ENCODE data around the gene ESCO1. TPM values are rescaled to one million over a fixed set of nuclear protein-coding genes. Genes with fewer than 3 reads are reported as not detected.
A peak's percentile ranks its signal among the peaks of the same experiment; 100 is the strongest.
"Not testable (repeated sequence)": the region's sequence is repeated elsewhere in the genome, so short reads cannot be mapped to it uniquely, and the experiment has no call there.

ESCO1 gene, protein sequence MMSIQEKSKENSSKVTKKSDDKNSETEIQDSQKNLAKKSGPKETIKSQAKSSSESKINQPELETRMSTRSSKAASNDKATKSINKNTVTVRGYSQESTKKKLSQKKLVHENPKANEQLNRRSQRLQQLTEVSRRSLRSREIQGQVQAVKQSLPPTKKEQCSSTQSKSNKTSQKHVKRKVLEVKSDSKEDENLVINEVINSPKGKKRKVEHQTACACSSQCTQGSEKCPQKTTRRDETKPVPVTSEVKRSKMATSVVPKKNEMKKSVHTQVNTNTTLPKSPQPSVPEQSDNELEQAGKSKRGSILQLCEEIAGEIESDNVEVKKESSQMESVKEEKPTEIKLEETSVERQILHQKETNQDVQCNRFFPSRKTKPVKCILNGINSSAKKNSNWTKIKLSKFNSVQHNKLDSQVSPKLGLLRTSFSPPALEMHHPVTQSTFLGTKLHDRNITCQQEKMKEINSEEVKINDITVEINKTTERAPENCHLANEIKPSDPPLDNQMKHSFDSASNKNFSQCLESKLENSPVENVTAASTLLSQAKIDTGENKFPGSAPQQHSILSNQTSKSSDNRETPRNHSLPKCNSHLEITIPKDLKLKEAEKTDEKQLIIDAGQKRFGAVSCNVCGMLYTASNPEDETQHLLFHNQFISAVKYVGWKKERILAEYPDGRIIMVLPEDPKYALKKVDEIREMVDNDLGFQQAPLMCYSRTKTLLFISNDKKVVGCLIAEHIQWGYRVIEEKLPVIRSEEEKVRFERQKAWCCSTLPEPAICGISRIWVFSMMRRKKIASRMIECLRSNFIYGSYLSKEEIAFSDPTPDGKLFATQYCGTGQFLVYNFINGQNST
- polyA plus RNA-seq (2012; ENCODE audit: missing spikeins) = 13.1 TPM

GRCh38 chr18:21600526-21601410 lies at the start of gene ESCO1:
ESCO1 (minus strand) TSS chr18:21600704; CDS start chr18:21574843, 25,861 bp downstream.
- FAIRE-seq = peak; percentile 98
- TF ChIP-seq POLR2AphosphoS5 (IDR thresholded peaks at IDR 0.05; ENCODE audit: low read depth, low read length) (peak; percentile 89), POLR2A (IDR thresholded peaks at IDR 0.05; ENCODE audit: low read depth, low read length) (peak; percentile 94), TAF1 (IDR thresholded peaks at IDR 0.05; ENCODE audit: borderline replicate concordance, low read depth, low read length) (0 out of 2 replicates have a peak, but pooled peaks have one; percentile 70)
- DNase-seq (ENCODE audit: insufficient read length) = peak; percentile 89

- FAIRE-seq; DNase-seq (ENCODE audit: insufficient read length): not testable (repeated sequence)
Observed at GRCh38 chr18:21640375-21640774, 39.9 kb upstream of the ESCO1 start.

- FAIRE-seq (no peak), DNase-seq (ENCODE audit: insufficient read length) (no peak)
- TF ChIP-seq POLR2A (IDR thresholded peaks at IDR 0.05; ENCODE audit: low read depth, low read length) (no peak), POLR2AphosphoS5 (IDR thresholded peaks at IDR 0.05; ENCODE audit: low read depth, low read length) (no peak), TAF1 (IDR thresholded peaks at IDR 0.05; ENCODE audit: borderline replicate concordance, low read depth, low read length) (no peak)
Observed at GRCh38 chr18:21638822-21639221, 38.3 kb upstream of the ESCO1 start.

DNA sequence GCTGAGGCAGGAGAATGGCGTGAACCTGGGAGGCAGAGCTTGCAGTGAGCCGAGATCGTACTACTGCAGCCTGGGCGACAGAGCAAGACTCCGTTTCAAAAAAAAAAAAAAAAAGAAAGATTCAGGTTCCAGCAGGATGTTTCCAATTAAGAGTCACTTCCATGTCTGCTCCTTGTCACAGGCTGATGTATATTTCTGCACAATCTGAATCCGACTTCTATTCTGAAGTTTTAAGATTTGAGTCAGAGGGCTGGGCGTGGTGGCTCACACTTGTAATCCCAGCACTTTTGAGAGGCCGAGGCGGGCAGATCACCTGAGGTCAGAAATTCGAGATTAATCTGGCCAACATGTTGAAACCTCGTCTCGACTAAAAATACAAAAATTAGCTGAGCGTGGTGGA lies 36.3 kb upstream of the ESCO1 start:
- FAIRE-seq (no peak), DNase-seq (ENCODE audit: insufficient read length) (no peak)
- TF ChIP-seq POLR2A (IDR thresholded peaks at IDR 0.05; ENCODE audit: low read depth, low read length) (no peak), TAF1 (IDR thresholded peaks at IDR 0.05; ENCODE audit: borderline replicate concordance, low read depth, low read length) (no peak), POLR2AphosphoS5 (IDR thresholded peaks at IDR 0.05; ENCODE audit: low read depth, low read length) (no peak)

- DNase-seq (ENCODE audit: insufficient read length) = no peak
- no peak for FAIRE-seq
- TF ChIP-seq POLR2A (IDR thresholded peaks at IDR 0.05; ENCODE audit: low read depth, low read length) = no peak; the same call in 1 of the 2 replicates
- no peak for TF ChIP-seq TAF1 (IDR thresholded peaks at IDR 0.05; ENCODE audit: borderline replicate concordance, low read depth, low read length)
- TF ChIP-seq POLR2AphosphoS5 (IDR thresholded peaks at IDR 0.05; ENCODE audit: low read depth, low read length) = no peak; the same call in 1 of the 2 replicates
Observed at GRCh38 chr18:21634588-21635199, 34.2 kb upstream of the ESCO1 start.

DNA sequence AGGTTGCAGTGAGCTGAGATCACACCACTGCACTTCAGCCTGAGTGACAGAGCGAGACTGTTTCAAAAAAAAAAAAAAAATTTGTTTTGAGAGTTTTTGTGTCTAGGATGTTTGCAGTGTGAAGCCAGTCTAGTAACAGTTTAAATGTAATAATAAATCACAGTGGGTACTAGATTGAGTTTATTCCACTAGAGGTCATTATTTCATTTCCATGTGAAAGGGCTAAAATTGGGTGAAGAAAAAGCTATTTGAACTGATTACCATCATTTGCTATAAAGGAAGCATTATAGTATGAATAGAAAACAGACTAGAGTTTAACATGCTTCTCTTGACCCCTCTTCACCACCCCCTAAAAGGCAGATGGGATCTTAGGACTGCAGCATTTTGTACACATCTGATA lies 31.9 kb upstream of the ESCO1 start:
- DNase-seq (ENCODE audit: insufficient read length) (no peak), FAIRE-seq (no peak)
- TF ChIP-seq POLR2AphosphoS5 (IDR thresholded peaks at IDR 0.05; ENCODE audit: low read depth, low read length) (no peak), POLR2A (IDR thresholded peaks at IDR 0.05; ENCODE audit: low read depth, low read length) (no peak), TAF1 (IDR thresholded peaks at IDR 0.05; ENCODE audit: borderline replicate concordance, low read depth, low read length) (no peak)

DNA sequence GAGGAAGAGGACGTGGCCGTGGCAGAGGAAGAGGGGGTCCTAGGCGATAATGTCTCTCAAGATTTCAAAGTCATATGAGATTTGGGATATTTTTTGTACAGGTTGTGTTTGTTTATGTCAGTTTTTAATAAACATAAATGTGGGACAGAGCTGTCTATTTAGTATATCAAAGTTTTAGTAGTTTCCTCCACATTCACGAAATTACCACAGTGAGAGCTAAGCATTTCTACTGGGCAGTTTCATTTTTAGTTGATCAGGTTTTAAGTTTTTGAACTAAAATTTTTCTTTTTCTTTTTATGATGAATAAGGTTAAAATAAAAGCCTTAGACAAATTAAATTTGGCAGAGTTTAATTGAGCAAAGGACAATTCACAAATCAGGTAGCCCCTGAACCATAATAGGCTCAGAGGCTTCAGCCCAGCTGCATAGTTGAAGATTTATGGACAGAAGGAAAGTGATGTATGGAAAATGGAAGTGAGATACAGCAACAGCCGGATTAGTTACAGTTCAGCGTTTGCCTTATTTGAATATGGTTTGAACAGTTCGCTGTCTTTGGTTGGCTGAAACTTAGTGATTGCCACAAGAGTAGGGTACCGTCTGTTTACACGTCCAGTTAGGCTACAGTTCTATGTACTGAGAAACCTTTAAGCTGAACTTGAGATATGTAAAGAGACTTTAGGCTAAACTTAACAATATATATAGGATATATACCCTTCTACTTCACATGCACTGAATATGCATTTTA lies 28.8 kb upstream of the ESCO1 start:
- DNase-seq (ENCODE audit: insufficient read length) (no peak), FAIRE-seq (peak; percentile 70)
- TF ChIP-seq TAF1 (IDR thresholded peaks at IDR 0.05; ENCODE audit: borderline replicate concordance, low read depth, low read length) (no peak), POLR2AphosphoS5 (IDR thresholded peaks at IDR 0.05; ENCODE audit: low read depth, low read length) (0 out of 2 replicates have a peak, but pooled peaks have one; percentile 44), POLR2A (IDR thresholded peaks at IDR 0.05; ENCODE audit: low read depth, low read length) (no peak)

DNA sequence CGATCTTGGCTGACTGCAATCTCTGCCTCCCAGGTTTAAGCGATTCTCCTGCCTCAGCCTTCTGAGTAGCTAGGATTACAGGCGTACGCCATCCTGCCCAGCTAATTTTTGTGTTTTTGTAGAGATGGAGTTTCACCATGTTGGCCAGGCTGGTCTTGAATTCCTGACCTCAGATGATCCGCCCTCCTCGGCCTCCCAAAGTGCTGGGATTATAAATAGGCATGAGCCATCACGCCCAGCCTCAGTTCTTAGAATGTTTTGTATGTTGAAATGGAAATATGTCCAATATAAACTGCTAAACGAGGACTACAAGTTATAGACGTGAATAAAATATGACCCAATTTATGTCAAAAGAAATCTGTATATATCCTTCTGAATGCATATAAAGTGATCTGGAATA lies 21.1 kb upstream of the ESCO1 start:
- FAIRE-seq; DNase-seq (ENCODE audit: insufficient read length): not testable (repeated sequence)

GRCh38 chr18:21612125-21613039 lies 11.9 kb upstream of the ESCO1 start, which contains the start of gene SNRPD1:
SNRPD1 (plus strand) TSS chr18:21612314; CDS start chr18:21612430, 116 bp downstream.
- TF ChIP-seq TAF1 (IDR thresholded peaks at IDR 0.05; ENCODE audit: borderline replicate concordance, low read depth, low read length) (peak; percentile 98), POLR2AphosphoS5 (IDR thresholded peaks at IDR 0.05; ENCODE audit: low read depth, low read length) (peak; percentile 97), POLR2A (IDR thresholded peaks at IDR 0.05; ENCODE audit: low read depth, low read length) (peak; percentile 97)
- DNase-seq (ENCODE audit: insufficient read length) (peak; percentile 92), FAIRE-seq (peak; percentile 85)

GRCh38 chr18:21611401-21612124 lies 11.1 kb upstream of the ESCO1 start:
- not testable (repeated sequence) for DNase-seq (ENCODE audit: insufficient read length); FAIRE-seq

Measured in GM12892 (cell line).